H1 (cell line): ENCODE measurements around the gene BICRAL. TPM values are rescaled to one million over a fixed set of nuclear protein-coding genes. Genes with fewer than 3 reads are reported as not detected.

Source experiments
- CTCF ChIA-PET: fragments of 300-600 bp; sonication (Branson Sonifier 250); formaldehyde crosslinking; loops from one replicate; lab custom pipeline; 2021; ENCODE audit not compliant: partially characterized antibody; lab: Charles Lee
- POLR2A ChIA-PET: fragments of 300-600 bp; sonication (Branson Sonifier 250); formaldehyde crosslinking; loops from one replicate; lab custom pipeline; 2021; ENCODE audit warnings: inconsistent platforms; ENCODE audit not compliant: partially characterized antibody; lab: Charles Lee
- DNase-seq, 2 experiments: peaks; one replicate each; pipeline versions ENCODE4 v3.0.0 to v3.0.0-alpha.2; 2010 to 2022; ENCODE audit warnings: low spot score in 2 of 2, low read depth in 1 of 2, mixed read lengths in 1 of 2
- FAIRE-seq: peaks from 2 replicates; lab custom pipeline; 2011; peaks lifted over from hg19 to GRCh38; lab: Jason Lieb, UNC
- H2AFZ ChIP-seq: 2 replicates; pipeline ENCODE4 v1.8.1; 2012; ENCODE audit warnings: low read length, inconsistent platforms
- H2AK5ac ChIP-seq: 2 replicates; pipeline ENCODE4 v1.6.1; 2013; ENCODE audit warnings: low read depth, low read length
- H2BK120ac ChIP-seq: replicated peaks from 2 replicates; pipeline ENCODE3; 2013; ENCODE audit warnings: low read depth, low read length, inconsistent platforms
- H2BK12ac ChIP-seq: 2 replicates; pipeline ENCODE4 v1.6.1; 2013; ENCODE audit warnings: low read depth, low read length
- H2BK15ac ChIP-seq: 2 replicates; pipeline ENCODE4 v1.6.1; 2013; ENCODE audit warnings: low read length
- H2BK20ac ChIP-seq: 2 replicates; pipeline ENCODE4 v1.6.1; 2013; ENCODE audit warnings: low read length
- H2BK5ac ChIP-seq: 2 replicates; pipeline ENCODE4 v1.6.1; 2013; ENCODE audit warnings: low read depth, low read length
- H3K14ac ChIP-seq: 2 replicates; pipeline ENCODE4 v1.6.1; 2013; ENCODE audit warnings: inconsistent platforms; ENCODE audit not compliant: insufficient read length
- H3K18ac ChIP-seq: 2 replicates; pipeline ENCODE4 v1.6.1; 2013; ENCODE audit warnings: low read length; ENCODE audit errors: extremely low read depth
- H3K23ac ChIP-seq: 2 replicates; pipeline ENCODE4 v1.6.1; 2013; ENCODE audit warnings: inconsistent platforms; ENCODE audit not compliant: insufficient read length
- H3K23me2 ChIP-seq: 2 replicates; pipeline ENCODE4 v1.6.1; 2013; ENCODE audit warnings: low read depth, low read length
- H3K27ac ChIP-seq: 2 replicates; pipeline ENCODE4 v1.6.1; 2011; ENCODE audit warnings: low read depth, low read length, inconsistent platforms
- H3K27me3 ChIP-seq, 4 experiments: replicated peaks in 1 of 4; 1 replicate in 1 of 4; 2 replicates in 3 of 4; pipeline versions ENCODE4 v1.6.1 to v1.8.1; 2011 to 2013; ENCODE audit warnings: low read length in 3 of 4, mild to moderate bottlenecking in 3 of 4, inconsistent platforms in 2 of 4, mixed read lengths in 2 of 4, moderate library complexity in 1 of 4; ENCODE audit not compliant: control insufficient read depth in 3 of 4, insufficient read depth in 3 of 4; ENCODE audit errors: extremely low read depth in 1 of 4
- H3K36me3 ChIP-seq, 4 experiments: 2 replicates each; pipeline versions ENCODE4 v1.6.1 to v1.8.1; 2011 to 2013; ENCODE audit warnings: mild to moderate bottlenecking in 4 of 4, low read length in 3 of 4, moderate library complexity in 2 of 4, control low read depth in 1 of 4, inconsistent platforms in 1 of 4; ENCODE audit not compliant: insufficient read depth in 4 of 4, control insufficient read depth in 2 of 4
- H3K4ac ChIP-seq: replicated peaks from 2 replicates; pipeline ENCODE3; 2013; ENCODE audit warnings: low read length, low read depth, mixed read lengths, inconsistent platforms; ENCODE audit not compliant: insufficient read length
- H3K4me1 ChIP-seq, 4 experiments: replicated peaks in 1 of 4; 1 replicate in 1 of 4; 2 replicates in 3 of 4; pipeline versions ENCODE4 v1.6.1 to v1.8.1; 2011 to 2013; ENCODE audit warnings: low read length in 3 of 4, inconsistent platforms in 2 of 4, mixed read lengths in 1 of 4; ENCODE audit not compliant: insufficient read depth in 4 of 4, control insufficient read depth in 3 of 4
- H3K4me2 ChIP-seq, 2 experiments: 2 replicates each; pipeline versions ENCODE4 v1.6.1 to v1.8.1; 2011 to 2013; ENCODE audit warnings: low read depth in 2 of 2, low read length in 2 of 2, control low read depth in 1 of 2, inconsistent platforms in 1 of 2, mild to moderate bottlenecking in 1 of 2; ENCODE audit not compliant: insufficient read depth in 1 of 2
- H3K4me3 ChIP-seq, 4 experiments: fragments of 200-600, 300-600 bp in 1 of 4; sonication (generic), shearing (Covaris generic), sonication (Bioruptor Twin) in 1 of 4; 2 replicates each; pipeline versions ENCODE4 v1.5.1 to v1.8.1; 2011 to 2016; ENCODE audit warnings: low read length in 4 of 4, low read depth in 3 of 4, control low read depth in 2 of 4, inconsistent platforms in 2 of 4, mild to moderate bottlenecking in 2 of 4, mixed read lengths in 1 of 4, moderate library complexity in 1 of 4; ENCODE audit not compliant: insufficient read depth in 2 of 4; ENCODE audit errors: extremely low read depth in 1 of 4
- H3K56ac ChIP-seq: replicated peaks from 2 replicates; pipeline ENCODE3; 2013; ENCODE audit warnings: low read depth, mild to moderate bottlenecking, mixed read lengths, low read length, inconsistent platforms; ENCODE audit not compliant: insufficient read length
- H3K79me1 ChIP-seq: 2 replicates; pipeline ENCODE4 v1.6.1; 2013; ENCODE audit warnings: low read depth, low read length, control low read depth
- H3K79me2 ChIP-seq, 2 experiments: 2 replicates each; pipeline versions ENCODE4 v1.6.1 to v1.8.1; 2012 to 2013; ENCODE audit warnings: low read length in 2 of 2, mild to moderate bottlenecking in 2 of 2, inconsistent platforms in 1 of 2; ENCODE audit not compliant: insufficient read depth in 2 of 2, control insufficient read depth in 1 of 2
- H3K9ac ChIP-seq, 4 experiments: replicated peaks in 1 of 4; 1 replicate in 1 of 4; 2 replicates in 3 of 4; pipeline versions ENCODE4 v1.6.1 to v1.8.1; 2011 to 2013; ENCODE audit warnings: low read depth in 3 of 4, low read length in 3 of 4, control low read depth in 2 of 4, mild to moderate bottlenecking in 2 of 4, moderate library complexity in 2 of 4, inconsistent platforms in 1 of 4; ENCODE audit errors: extremely low read depth in 1 of 4
- H3K9me3 ChIP-seq, 2 experiments: 2 replicates each; pipeline versions ENCODE4 v1.6.1 to v1.8.1; 2012 to 2013; ENCODE audit warnings: mild to moderate bottlenecking in 2 of 2, moderate library complexity in 2 of 2, control low read depth in 1 of 2, inconsistent platforms in 1 of 2, low read depth in 1 of 2, low read length in 1 of 2, mixed read lengths in 1 of 2; ENCODE audit not compliant: insufficient read depth in 2 of 2
- H4K20me1 ChIP-seq, 2 experiments: replicated peaks in 1 of 2; 2 replicates each; pipeline versions ENCODE3 to v1.8.1; 2011 to 2013; ENCODE audit warnings: inconsistent platforms in 2 of 2, low read length in 2 of 2, mild to moderate bottlenecking in 1 of 2; ENCODE audit not compliant: insufficient read depth in 2 of 2, control insufficient read depth in 1 of 2
- H4K5ac ChIP-seq: 2 replicates; pipeline ENCODE4 v1.6.1; 2013; ENCODE audit warnings: low read length, low read depth, mixed read lengths, inconsistent platforms; ENCODE audit not compliant: insufficient read length
- H4K8ac ChIP-seq: 2 replicates; pipeline ENCODE4 v1.8.0; 2013; ENCODE audit warnings: mild to moderate bottlenecking, moderate library complexity, low read length, inconsistent platforms; ENCODE audit not compliant: insufficient read depth; ENCODE audit errors: extremely low read depth
- H4K91ac ChIP-seq: replicated peaks from 2 replicates; pipeline ENCODE3; 2013; ENCODE audit warnings: low read length, mixed read lengths, inconsistent platforms; ENCODE audit not compliant: insufficient read length
- BACH1 ChIP-seq: IDR thresholded peaks from 2 replicates; pipeline ENCODE4 v1.6.1; 2012; ENCODE audit warnings: low read length, improper control_type of control experiment
- NANOG ChIP-seq: IDR thresholded peaks from 2 replicates; pipeline ENCODE4 v1.6.1; 2011; ENCODE audit warnings: low read length, low read depth, mild to moderate bottlenecking, inconsistent platforms; ENCODE audit not compliant: insufficient read depth, poor library complexity, severe bottlenecking
- POLR2AphosphoS5 ChIP-seq: IDR thresholded peaks from 2 replicates; pipeline ENCODE4 v1.6.1; 2011; ENCODE audit warnings: low read depth, low read length
- RFX5 ChIP-seq: IDR thresholded peaks from 2 replicates; pipeline ENCODE4 v1.6.1; 2011; ENCODE audit warnings: low read depth, low read length, improper control_type of control experiment, borderline replicate concordance
- RNF2 ChIP-seq: fragments of 200-900, 300-1000 bp; sonication (generic); IDR thresholded peaks from 2 replicates; pipeline ENCODE4 v1.7.1; 2016; ENCODE audit warnings: borderline replicate concordance, low read depth, mild to moderate bottlenecking, antibody characterized with exemption, low read length; ENCODE audit not compliant: poor library complexity, severe bottlenecking; ENCODE audit errors: missing control alignments
- RXRA ChIP-seq: IDR thresholded peaks from 2 replicates; pipeline ENCODE4 v1.6.1; 2011; ENCODE audit warnings: low read depth, mild to moderate bottlenecking, low read length, moderate library complexity; ENCODE audit not compliant: insufficient read depth
- SIN3A ChIP-seq, 2 experiments: IDR thresholded peaks in 1 of 2; conservative IDR thresholded peaks in 1 of 2; 2 replicates each; pipeline ENCODE4 v1.6.1; 2011 to 2012; ENCODE audit warnings: low read length in 2 of 2, improper control_type of control experiment in 1 of 2, low read depth in 1 of 2, mild to moderate bottlenecking in 1 of 2
- SP1 ChIP-seq: IDR thresholded peaks from 2 replicates; pipeline ENCODE4 v1.6.1; 2011; ENCODE audit warnings: low read depth, low read length
- SP4 ChIP-seq: IDR thresholded peaks from 2 replicates; pipeline ENCODE4 v1.6.1; 2012; ENCODE audit warnings: low read length, inconsistent platforms
- TAF7 ChIP-seq: optimal IDR thresholded peaks from 2 replicates; pipeline ENCODE3; 2011; ENCODE audit warnings: low read depth, mild to moderate bottlenecking, inconsistent platforms, low read length, moderate library complexity, borderline replicate concordance
- YY1 ChIP-seq: IDR thresholded peaks from 2 replicates; pipeline ENCODE4 v1.6.1; 2011; ENCODE audit warnings: low read depth, mild to moderate bottlenecking, low read length
- WGBS, 2 experiments: shearing (Covaris generic) in 1 of 2; methylation state at CpG; one replicate each; pipeline versions ENCODE4 v1.1.6 to v1.1.7; 2013 to 2015; ENCODE audit warnings: low lambda C conversion rate in 2 of 2, mixed read lengths in 2 of 2, inconsistent platforms in 1 of 2, low coverage in 1 of 2, missing lambda C conversion rate in 1 of 2; ENCODE audit not compliant: insufficient replicate concordance in 2 of 2, insufficient coverage in 1 of 2, insufficient read length in 1 of 2; ENCODE audit errors: extremely low coverage in 1 of 2, missing lambda C conversion rate in 1 of 2; 5-methylcytosine and 5-hydroxymethylcytosine counted together
- polyA plus RNA-seq, 7 experiments: library from polyadenylated mRNA; depleted of rRNA in 3 of 7; stranded (reverse) in 5 of 7; unstranded in 2 of 7; fragments of >200 nt in 5 of 7; fragments of 200-250 nt in 2 of 7; gene quantifications; 1 replicate in 5 of 7; 2 replicates in 1 of 7; 4 replicates in 1 of 7; pipeline versions ENCODE4 v1.2.1 to v1.2.3, GENCODE V29; 2011 to 2013; ENCODE audit warnings: missing spikeins in 2 of 7, mixed read lengths in 2 of 7
- total RNA-seq: library from RNA; stranded (reverse); fragmentation: NEBNext Ultra II Directional; extraction: Animal tissue kit (Norgen Biotek cat#: 25700); gene quantifications from 2 replicates; pipeline ENCODE4 v1.2.1, GENCODE V29; 2021

The BICRAL gene
- total and polyA plus RNA-seq, 2 of the 8 experiments (the other 6 are each of a cell fraction or from before 2014, with no cell fraction given), result 9.4 to 12.2 TPM

DNA sequence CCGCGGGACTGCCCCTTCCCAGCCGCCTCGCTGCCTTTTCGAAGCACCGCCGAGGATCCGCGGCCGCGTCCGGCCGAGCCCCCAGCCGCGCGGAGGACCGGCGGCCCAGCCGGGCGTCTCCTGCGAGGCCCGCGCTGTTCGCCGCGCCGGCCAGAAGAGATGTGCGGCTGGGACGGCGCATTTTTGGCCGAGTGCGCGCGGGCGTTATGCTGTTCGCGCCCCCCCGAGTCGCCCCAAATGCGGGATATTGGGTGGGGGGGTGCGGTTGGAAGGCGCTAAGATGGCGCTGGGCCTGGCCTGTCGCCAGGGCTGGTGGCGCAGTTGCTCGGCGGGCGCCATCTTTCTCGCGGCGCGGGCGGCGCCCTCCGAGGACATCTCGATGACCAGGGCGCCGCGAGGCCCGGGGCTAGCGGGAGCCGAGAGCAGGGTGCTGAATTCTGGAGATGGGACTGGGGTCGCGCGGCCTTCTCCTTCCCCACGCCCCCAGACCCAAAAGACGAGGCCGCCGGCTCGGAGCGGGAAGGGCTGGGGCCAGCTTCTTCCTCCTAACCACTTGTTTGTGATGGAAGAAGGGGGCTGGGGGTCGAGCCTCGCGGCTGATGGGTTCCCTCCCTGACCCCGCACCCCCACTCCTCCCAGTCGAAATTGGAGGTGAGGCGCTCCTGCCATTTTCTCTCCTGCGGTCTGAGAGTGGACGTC is 1.5 kb downstream of the BICRAL start:
- H2BK5ac ChIP-seq, result peak overlapping the region; percentile 95
- H3K79me1 ChIP-seq, result no peaks in the 10 kb centered on the region
- H4K5ac ChIP-seq, result peak overlapping the region; percentile 91
- 3% methylated on average over 62 of the region's 79 CpGs; no CpG with 5 or more reads in 1 of the 2 experiments for WGBS, 2 experiments
- peaks cover 0 to 4% of the 10 kb centered on the region in 2 experiments for H4K20me1 ChIP-seq
- no peak overlapping the region for H3K23ac ChIP-seq
- no peak overlapping the region; the same call in 1 of the 2 replicates for H2BK12ac ChIP-seq
- peak in 1 of 2 experiments; percentile 80 for DNase-seq
- no peak overlapping the region for H2BK20ac ChIP-seq
- H3K4me2 ChIP-seq, result peak overlapping the region; percentile 69 to 72
- H3K14ac ChIP-seq, result no peak overlapping the region
- peaks cover 0 to 9% (median under 1%) of the 10 kb centered on the region in 4 experiments; a peak in 3 of 7 replicates for H3K4me1 ChIP-seq
- H2AK5ac ChIP-seq, result no peak overlapping the region; the same call in 1 of the 2 replicates
- no peak overlapping the region for H2BK15ac ChIP-seq
- H3K18ac ChIP-seq, result peak overlapping the region; percentile 93
- peak overlapping the region; percentile 98 for H3K56ac ChIP-seq
- peak overlapping the region; percentile 100 for H4K8ac ChIP-seq
- peak overlapping the region; percentile 82 to 96 (median 88) for H3K4me3 ChIP-seq
- H3K9me3 ChIP-seq, result no peaks in the 10 kb centered on the region
- H3K9ac ChIP-seq, result peak overlapping the region; percentile 95 to 100 (median 98)
- ChIA-PET POLR2A (interaction anchor here (0.6 to 13.8 kb wide), 24 partner anchors 8 to 568 kb away, joined by 3 to 277 read pairs (median 3); partner anchors contain the start of genes PPP2R5D, RPL7L1, TBCC and UBR2), CTCF (no interaction called here)
- peak overlapping the region; percentile 93 for H4K91ac ChIP-seq
- H3K27me3 ChIP-seq, result no peaks in the 10 kb centered on the region
- H2BK120ac ChIP-seq, result peak overlapping the region; percentile 52
- peak overlapping the region; percentile 69 for H3K4ac ChIP-seq
- H3K36me3 ChIP-seq, result peaks cover 0 to under 1% (median 0%) of the 10 kb centered on the region in 4 experiments; a peak in 1 of 8 replicates
- peaks cover 9 to 53% of the 10 kb centered on the region in 2 experiments; a peak in 3 of 4 replicates for H3K79me2 ChIP-seq
- no peak for FAIRE-seq
- H3K23me2 ChIP-seq, result no peaks in the 10 kb centered on the region; the same call in 1 of the 2 replicates
- H2AFZ ChIP-seq, result no peak overlapping the region
- H3K27ac ChIP-seq, result peak overlapping the region; percentile 98
- TF ChIP-seq SP1, result no peak
- peak; percentile 96 for TF ChIP-seq YY1
- TF ChIP-seq RNF2, result no peak
- peak; percentile 59 for TF ChIP-seq POLR2AphosphoS5
- TF ChIP-seq SIN3A (conservative IDR thresholded peaks at IDR 0.05 in 1 of 2, IDR thresholded peaks at IDR 0.05 in 1 of 2; ENCODE audit: low read depth in 1 of 2, low read length in 2 of 2), result no peak
- TF ChIP-seq TAF7, result peak; percentile 90
- no peak for TF ChIP-seq RXRA
- TF ChIP-seq SP4, result peak; percentile 25; the same call in 1 of the 2 replicates
- no peak for TF ChIP-seq BACH1
- no peak for TF ChIP-seq NANOG
- TF ChIP-seq RFX5, result no peak
